Measurements from ENCODE around the gene OGFR.

Gene OGFR

DNA sequence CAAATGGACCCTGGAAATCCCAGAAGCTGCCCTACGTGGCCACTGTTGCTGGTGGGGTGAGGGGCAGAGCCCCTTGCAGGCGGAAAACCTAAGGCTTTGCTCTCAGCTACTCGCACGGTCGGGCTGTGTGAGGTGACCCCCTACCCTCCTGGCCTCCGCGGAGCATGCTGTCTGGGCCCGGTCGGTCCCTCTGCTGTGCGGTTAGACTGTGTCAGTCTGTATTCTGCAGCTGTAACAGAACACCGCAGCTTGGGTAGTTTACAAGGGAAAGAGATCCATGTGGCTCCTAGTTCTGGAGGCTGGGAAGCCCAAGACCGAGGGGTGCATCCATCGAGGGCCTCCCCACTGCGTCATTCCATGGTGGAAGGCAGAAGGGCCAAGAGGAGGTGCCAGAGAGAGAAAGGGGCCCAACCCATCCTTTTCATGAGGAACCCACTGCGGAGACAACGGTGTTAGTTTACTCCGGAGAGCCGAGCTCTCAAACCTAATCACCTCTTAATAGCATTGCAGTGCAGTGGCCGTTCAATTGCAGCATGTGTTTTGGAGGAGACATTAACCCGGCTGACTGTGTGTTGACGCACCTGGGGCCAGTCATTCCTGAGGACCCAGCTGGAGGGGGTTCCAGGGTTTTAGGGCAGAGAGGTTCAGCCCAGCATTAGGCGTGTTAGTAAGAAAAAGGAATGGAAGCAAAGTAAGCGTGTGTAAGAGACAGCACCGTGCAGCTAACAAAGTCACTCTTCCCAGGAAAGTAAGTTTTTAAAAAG, 30.5 kb downstream of the OGFR start:
- Histone ChIP-seq H3K36me3 (ENCODE audit: control insufficient read depth, insufficient read depth, low read length) (no peaks in the 10 kb centered on the region), H3K27me3 (replicated peaks; ENCODE audit: control insufficient read depth, insufficient read depth, low read length) (no peaks in the 10 kb centered on the region), H3K4me3 (replicated peaks; ENCODE audit: low read depth, low read length) (no peak overlapping the region)
- DNase-seq (ENCODE audit: extremely low read depth, insufficient read length), result no peak
- TF ChIP-seq, protein P1, sequence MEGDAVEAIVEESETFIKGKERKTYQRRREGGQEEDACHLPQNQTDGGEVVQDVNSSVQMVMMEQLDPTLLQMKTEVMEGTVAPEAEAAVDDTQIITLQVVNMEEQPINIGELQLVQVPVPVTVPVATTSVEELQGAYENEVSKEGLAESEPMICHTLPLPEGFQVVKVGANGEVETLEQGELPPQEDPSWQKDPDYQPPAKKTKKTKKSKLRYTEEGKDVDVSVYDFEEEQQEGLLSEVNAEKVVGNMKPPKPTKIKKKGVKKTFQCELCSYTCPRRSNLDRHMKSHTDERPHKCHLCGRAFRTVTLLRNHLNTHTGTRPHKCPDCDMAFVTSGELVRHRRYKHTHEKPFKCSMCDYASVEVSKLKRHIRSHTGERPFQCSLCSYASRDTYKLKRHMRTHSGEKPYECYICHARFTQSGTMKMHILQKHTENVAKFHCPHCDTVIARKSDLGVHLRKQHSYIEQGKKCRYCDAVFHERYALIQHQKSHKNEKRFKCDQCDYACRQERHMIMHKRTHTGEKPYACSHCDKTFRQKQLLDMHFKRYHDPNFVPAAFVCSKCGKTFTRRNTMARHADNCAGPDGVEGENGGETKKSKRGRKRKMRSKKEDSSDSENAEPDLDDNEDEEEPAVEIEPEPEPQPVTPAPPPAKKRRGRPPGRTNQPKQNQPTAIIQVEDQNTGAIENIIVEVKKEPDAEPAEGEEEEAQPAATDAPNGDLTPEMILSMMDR (IDR thresholded peaks at IDR 0.05; ENCODE audit: insufficient read depth, low read length, poor library complexity, severe bottlenecking), result no peak

GRCh38 chr20:62835931-62836861, 31.6 kb downstream of the OGFR start:
- H3K27me3 ChIP-seq (replicated peaks; ENCODE audit: control insufficient read depth, insufficient read depth, low read length), result no peaks in the 10 kb centered on the region
- no peaks in the 10 kb centered on the region for H3K36me3 ChIP-seq (ENCODE audit: control insufficient read depth, insufficient read depth, low read length)
- TF ChIP-seq, protein P1 (IDR thresholded peaks at IDR 0.05; ENCODE audit: insufficient read depth, low read length, poor library complexity, severe bottlenecking), result no peak
- H3K4me3 ChIP-seq (replicated peaks; ENCODE audit: low read depth, low read length), result no peak overlapping the region
- DNase-seq (ENCODE audit: extremely low read depth, insufficient read length), result no peak

DNA sequence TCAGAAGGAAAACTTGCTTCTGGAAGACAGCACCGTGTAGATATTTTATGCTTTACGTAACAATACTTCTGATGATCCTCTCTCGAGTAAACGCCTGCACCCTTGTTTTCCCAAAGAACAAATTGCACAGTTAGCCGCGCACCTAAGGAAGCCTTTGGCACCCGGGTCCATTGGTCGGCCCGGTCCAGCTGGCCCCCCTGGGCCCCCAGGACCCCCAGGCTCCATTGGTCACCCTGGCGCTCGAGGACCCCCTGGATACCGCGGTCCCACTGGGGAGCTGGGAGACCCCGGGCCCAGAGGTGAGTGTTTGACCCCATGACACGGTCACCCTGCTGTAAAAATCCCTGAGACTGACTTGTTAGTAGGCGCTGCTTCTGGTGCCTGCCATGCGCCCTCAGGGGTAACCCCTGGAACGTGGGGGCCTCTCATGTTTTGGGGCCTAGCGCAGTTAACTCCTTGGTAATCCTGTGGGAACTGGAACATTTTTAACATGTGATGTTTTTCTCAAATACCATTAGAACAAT, 32.4 kb downstream of the OGFR start:
- DNase-seq (ENCODE audit: extremely low read depth, insufficient read length), result no peak
- TF ChIP-seq, protein P1 (IDR thresholded peaks at IDR 0.05; ENCODE audit: insufficient read depth, low read length, poor library complexity, severe bottlenecking), result no peak
- Histone ChIP-seq H3K4me3 (replicated peaks; ENCODE audit: low read depth, low read length) (no peak overlapping the region), H3K36me3 (ENCODE audit: control insufficient read depth, insufficient read depth, low read length) (no peaks in the 10 kb centered on the region), H3K27me3 (replicated peaks; ENCODE audit: control insufficient read depth, insufficient read depth, low read length) (no peaks in the 10 kb centered on the region)

DNA sequence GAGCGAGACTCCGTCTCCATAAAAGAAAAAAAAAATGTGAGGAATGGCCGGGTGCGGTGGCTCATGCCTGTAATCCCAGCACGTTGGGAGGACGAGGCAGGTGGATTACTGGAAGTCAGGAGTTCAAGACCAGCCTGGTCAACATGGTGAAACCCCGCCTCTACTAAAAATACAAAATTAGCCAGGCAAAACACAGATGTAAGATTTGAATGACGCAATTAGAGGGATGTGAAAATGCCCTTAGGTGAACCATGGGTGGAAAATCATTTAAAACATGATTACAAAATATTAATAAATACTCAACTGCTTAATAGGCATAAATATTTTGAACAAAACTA, 33.1 kb downstream of the OGFR start:
- H3K36me3 ChIP-seq (ENCODE audit: control insufficient read depth, insufficient read depth, low read length), result no peaks in the 10 kb centered on the region
- TF ChIP-seq, protein P1 (IDR thresholded peaks at IDR 0.05; ENCODE audit: insufficient read depth, low read length, poor library complexity, severe bottlenecking), result no peak
- no peaks in the 10 kb centered on the region for H3K27me3 ChIP-seq (replicated peaks; ENCODE audit: control insufficient read depth, insufficient read depth, low read length)
- DNase-seq (ENCODE audit: extremely low read depth, insufficient read length), result no peak
- no peak overlapping the region for H3K4me3 ChIP-seq (replicated peaks; ENCODE audit: low read depth, low read length)

GRCh38 chr20:62838128-62838891, 33.7 kb downstream of the OGFR start:
- TF ChIP-seq, protein P1 (IDR thresholded peaks at IDR 0.05; ENCODE audit: insufficient read depth, low read length, poor library complexity, severe bottlenecking), result no peak
- Histone ChIP-seq H3K27me3 (replicated peaks; ENCODE audit: control insufficient read depth, insufficient read depth, low read length) (no peaks in the 10 kb centered on the region), H3K4me3 (replicated peaks; ENCODE audit: low read depth, low read length) (no peak overlapping the region), H3K36me3 (ENCODE audit: control insufficient read depth, insufficient read depth, low read length) (no peaks in the 10 kb centered on the region)
- DNase-seq (ENCODE audit: extremely low read depth, insufficient read length), result no peak
